ENCODE data around the gene MMP1. TPM values are rescaled to one million over a fixed set of nuclear protein-coding genes. Genes with fewer than 3 reads are reported as not detected.

The MMP1 gene
- polyA plus RNA-seq, 1 donor (not counting 4 experiments of a cell fraction or from before 2014, with no cell fraction given), result 81.5 TPM

DNA sequence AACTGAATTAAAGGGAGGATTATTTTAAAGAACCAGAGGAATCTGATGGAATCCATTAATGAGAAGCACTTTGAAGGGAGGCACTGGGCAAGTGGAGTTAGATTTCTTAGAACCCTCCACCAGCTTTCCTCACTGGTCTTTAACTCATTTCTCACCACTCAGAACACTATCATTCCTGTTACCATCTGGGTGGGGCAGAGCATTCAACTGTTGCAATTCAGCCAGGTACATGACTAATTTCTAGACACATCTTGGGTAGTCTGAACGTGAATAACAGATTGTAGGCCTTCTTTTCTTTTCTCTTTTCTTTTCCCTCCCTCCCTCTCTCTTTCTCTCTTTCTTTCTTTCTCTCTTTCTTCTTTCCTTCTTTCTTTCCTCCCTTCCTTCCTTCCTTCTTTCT is 15.5 kb upstream of the MMP1 start:
- H3K36me3 ChIP-seq (ENCODE audit: control insufficient read depth in 2 of 2, extremely low read depth in 1 of 2, insufficient read depth in 2 of 2, low read length in 2 of 2), result no peaks in the 10 kb centered on the region
- dilution Hi-C loops (cut with MboI; ENCODE audit: extremely low pct_ligation_motif_present, low sequenced_read_pairs), result no loop called here
- no peak overlapping the region for H3K27ac ChIP-seq (ENCODE audit: control insufficient read depth, insufficient read depth, low read length)
- H3K9me1 ChIP-seq (ENCODE audit: control insufficient read depth, extremely low read depth, insufficient read depth, low read length), result no peaks in the 10 kb centered on the region
- peak overlapping the region; percentile 0 for H3K4me2 ChIP-seq (ENCODE audit: control insufficient read depth, extremely low read depth, insufficient read depth, low read depth, low read length)
- H3K4me1 ChIP-seq (ENCODE audit: control insufficient read depth, extremely low read depth, insufficient read depth, low read length), result peaks cover 14% of the 10 kb centered on the region
- H3K9ac ChIP-seq (ENCODE audit: control insufficient read depth, extremely low read depth, insufficient read depth, low read length), result no peak overlapping the region
- no peak overlapping the region for H2AFZ ChIP-seq (ENCODE audit: control insufficient read depth, low read length)
- no peak overlapping the region for H3K4me3 ChIP-seq (ENCODE audit: control insufficient read depth in 2 of 3, extremely low read depth in 1 of 3, insufficient read depth in 2 of 3, low read depth in 1 of 3, low read length in 3 of 3)
- H3K9me3 ChIP-seq (ENCODE audit: control insufficient read depth, low read depth, low read length), result no peaks in the 10 kb centered on the region
- FAIRE-seq (peak; percentile 96), DNase-seq (ENCODE audit: low read depth, low spot score) (no peak)
- H4K20me1 ChIP-seq (ENCODE audit: control insufficient read depth, extremely low read depth, insufficient read depth, low read length), result no peaks in the 10 kb centered on the region
- TF ChIP-seq, protein P1, sequence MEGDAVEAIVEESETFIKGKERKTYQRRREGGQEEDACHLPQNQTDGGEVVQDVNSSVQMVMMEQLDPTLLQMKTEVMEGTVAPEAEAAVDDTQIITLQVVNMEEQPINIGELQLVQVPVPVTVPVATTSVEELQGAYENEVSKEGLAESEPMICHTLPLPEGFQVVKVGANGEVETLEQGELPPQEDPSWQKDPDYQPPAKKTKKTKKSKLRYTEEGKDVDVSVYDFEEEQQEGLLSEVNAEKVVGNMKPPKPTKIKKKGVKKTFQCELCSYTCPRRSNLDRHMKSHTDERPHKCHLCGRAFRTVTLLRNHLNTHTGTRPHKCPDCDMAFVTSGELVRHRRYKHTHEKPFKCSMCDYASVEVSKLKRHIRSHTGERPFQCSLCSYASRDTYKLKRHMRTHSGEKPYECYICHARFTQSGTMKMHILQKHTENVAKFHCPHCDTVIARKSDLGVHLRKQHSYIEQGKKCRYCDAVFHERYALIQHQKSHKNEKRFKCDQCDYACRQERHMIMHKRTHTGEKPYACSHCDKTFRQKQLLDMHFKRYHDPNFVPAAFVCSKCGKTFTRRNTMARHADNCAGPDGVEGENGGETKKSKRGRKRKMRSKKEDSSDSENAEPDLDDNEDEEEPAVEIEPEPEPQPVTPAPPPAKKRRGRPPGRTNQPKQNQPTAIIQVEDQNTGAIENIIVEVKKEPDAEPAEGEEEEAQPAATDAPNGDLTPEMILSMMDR (optimal IDR thresholded peaks at IDR 0.05 in 1 of 3, IDR thresholded peaks at IDR 0.05 in 1 of 3, conservative IDR thresholded peaks at IDR 0.05 in 1 of 3; ENCODE audit: extremely low read depth in 1 of 3, insufficient read depth in 2 of 3, low read length in 3 of 3), result no peak
- no peak for TF ChIP-seq EZH2 (IDR thresholded peaks at IDR 0.05; ENCODE audit: low read length)
- H3K79me2 ChIP-seq (ENCODE audit: control insufficient read depth, insufficient read depth, low read length), result no peaks in the 10 kb centered on the region
- no peaks in the 10 kb centered on the region for H3K27me3 ChIP-seq (ENCODE audit: control insufficient read depth, extremely low read depth, insufficient read depth, low read length)

DNA sequence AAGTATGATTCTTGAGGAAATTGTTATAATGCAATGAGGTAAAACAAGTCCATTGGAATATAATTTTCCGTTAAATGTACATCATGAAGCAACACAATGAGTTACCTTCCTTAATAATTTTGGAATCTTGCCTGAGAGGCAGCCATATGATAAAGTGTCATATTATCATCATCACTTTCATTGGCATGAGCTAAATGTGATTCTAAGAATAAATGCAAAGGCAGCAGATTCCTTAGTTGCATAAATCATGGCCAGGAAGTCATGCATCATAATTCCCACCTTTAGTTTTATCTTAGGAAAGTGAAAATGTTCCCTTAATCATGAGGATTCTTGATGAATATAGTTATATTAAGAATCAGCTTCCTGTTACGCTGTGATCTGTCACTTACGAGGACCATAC is 14.2 kb upstream of the MMP1 start:
- H3K27ac ChIP-seq (ENCODE audit: control insufficient read depth, insufficient read depth, low read length), result no peak overlapping the region
- peaks cover 14% of the 10 kb centered on the region for H3K4me1 ChIP-seq (ENCODE audit: control insufficient read depth, extremely low read depth, insufficient read depth, low read length)
- H3K27me3 ChIP-seq (ENCODE audit: control insufficient read depth, extremely low read depth, insufficient read depth, low read length), result no peaks in the 10 kb centered on the region
- no peaks in the 10 kb centered on the region for H3K36me3 ChIP-seq (ENCODE audit: control insufficient read depth in 2 of 2, extremely low read depth in 1 of 2, insufficient read depth in 2 of 2, low read length in 2 of 2)
- no peak for FAIRE-seq
- H3K9me3 ChIP-seq (ENCODE audit: control insufficient read depth, low read depth, low read length), result no peaks in the 10 kb centered on the region
- peak overlapping the region; percentile 2 for H2AFZ ChIP-seq (ENCODE audit: control insufficient read depth, low read length)
- no peak overlapping the region for H3K4me3 ChIP-seq (ENCODE audit: control insufficient read depth in 2 of 3, extremely low read depth in 1 of 3, insufficient read depth in 2 of 3, low read depth in 1 of 3, low read length in 3 of 3)
- peak overlapping the region; percentile 28 for H3K4me2 ChIP-seq (ENCODE audit: control insufficient read depth, extremely low read depth, insufficient read depth, low read depth, low read length)
- no peaks in the 10 kb centered on the region for H4K20me1 ChIP-seq (ENCODE audit: control insufficient read depth, extremely low read depth, insufficient read depth, low read length)
- no peak for DNase-seq (ENCODE audit: low read depth, low spot score)
- dilution Hi-C loops (cut with MboI; ENCODE audit: extremely low pct_ligation_motif_present, low sequenced_read_pairs), result no loop called here
- no peaks in the 10 kb centered on the region for H3K79me2 ChIP-seq (ENCODE audit: control insufficient read depth, insufficient read depth, low read length)
- TF ChIP-seq EZH2 (IDR thresholded peaks at IDR 0.05; ENCODE audit: low read length), result no peak
- TF ChIP-seq, protein P1 (optimal IDR thresholded peaks at IDR 0.05 in 1 of 3, IDR thresholded peaks at IDR 0.05 in 1 of 3, conservative IDR thresholded peaks at IDR 0.05 in 1 of 3; ENCODE audit: extremely low read depth in 1 of 3, insufficient read depth in 2 of 3, low read length in 3 of 3), result no peak
- no peaks in the 10 kb centered on the region for H3K9me1 ChIP-seq (ENCODE audit: control insufficient read depth, extremely low read depth, insufficient read depth, low read length)
- no peak overlapping the region for H3K9ac ChIP-seq (ENCODE audit: control insufficient read depth, extremely low read depth, insufficient read depth, low read length)

All from keratinocyte (primary cell).